Measurements from ENCODE around the gene CABP5. TPM values are rescaled to one million over a fixed set of nuclear protein-coding genes. Genes with fewer than 3 reads are reported as not detected.

Gene CABP5
- total and polyA plus RNA-seq, 2 donors (not counting 1 experiment from before 2014, with no cell fraction given) = not detected

DNA sequence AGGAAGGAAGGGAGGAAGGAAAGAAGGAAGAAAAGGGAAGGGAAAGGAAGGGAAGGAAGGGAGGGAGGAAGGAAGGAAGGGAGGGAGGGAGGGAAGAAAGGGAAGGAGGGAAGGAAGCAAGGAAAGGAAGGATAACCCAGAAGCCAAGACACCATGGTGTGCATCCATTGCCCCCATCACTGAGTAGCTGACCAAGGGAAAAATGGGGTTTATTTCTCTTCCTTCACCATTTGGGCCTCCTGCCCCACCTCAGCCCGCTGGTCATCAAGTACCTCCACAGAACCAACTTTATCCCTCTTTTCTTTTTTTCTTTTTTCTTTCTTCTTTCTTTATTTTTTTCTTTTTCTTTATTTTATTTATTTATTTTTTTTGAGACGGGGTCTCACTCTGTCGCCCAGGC is 20.4 kb downstream of the CABP5 start:
- no peak overlapping the region for H3K4me3 ChIP-seq (replicated peaks in 1 of 4; ENCODE audit: control extremely low read depth in 1 of 4, insufficient read depth in 1 of 4, low read depth in 3 of 4, low read length in 4 of 4)
- H3K27ac ChIP-seq (ENCODE audit: insufficient read depth, low read length) = no peak overlapping the region
- H3K9ac ChIP-seq (ENCODE audit: insufficient read depth, low read length) = no peak overlapping the region
- TF ChIP-seq EZH2 (IDR thresholded peaks at IDR 0.05; ENCODE audit: low read length, missing control alignments) = no peak
- TF ChIP-seq CTCF (conservative IDR thresholded peaks at IDR 0.05 in 1 of 2, IDR thresholded peaks at IDR 0.05 in 1 of 2; ENCODE audit: low read depth in 1 of 2, low read length in 2 of 2) = no peak
- no peaks in the 10 kb centered on the region for H3K79me2 ChIP-seq (ENCODE audit: control insufficient read depth, insufficient read depth, low read length)
- no peaks in the 10 kb centered on the region for H3K9me3 ChIP-seq (ENCODE audit: control insufficient read depth, insufficient read depth, low read depth, low read length)
- no peak overlapping the region for H2AFZ ChIP-seq (ENCODE audit: low read length)
- no peak overlapping the region for H3K4me2 ChIP-seq (ENCODE audit: extremely low read depth, insufficient read depth, low read length)
- H3K4me1 ChIP-seq (ENCODE audit: control insufficient read depth, extremely low read depth, insufficient read depth, low read length) = no peaks in the 10 kb centered on the region
- H4K20me1 ChIP-seq (ENCODE audit: control insufficient read depth, extremely low read depth, insufficient read depth, low read length) = no peaks in the 10 kb centered on the region
- H3K27me3 ChIP-seq (ENCODE audit: control insufficient read depth, insufficient read depth, low read length) = no peaks in the 10 kb centered on the region
- H3K36me3 ChIP-seq (ENCODE audit: control insufficient read depth, insufficient read depth, low read length) = no peaks in the 10 kb centered on the region
- DNase-seq (ENCODE audit: low read depth in 2 of 2) = no peak

GRCh38 chr19:48023011-48023410 is 20.9 kb downstream of the CABP5 start:
- no peaks in the 10 kb centered on the region for H4K20me1 ChIP-seq (ENCODE audit: control insufficient read depth, extremely low read depth, insufficient read depth, low read length)
- no peak overlapping the region for H3K9ac ChIP-seq (ENCODE audit: insufficient read depth, low read length)
- no peaks in the 10 kb centered on the region for H3K36me3 ChIP-seq (ENCODE audit: control insufficient read depth, insufficient read depth, low read length)
- TF ChIP-seq CTCF (conservative IDR thresholded peaks at IDR 0.05 in 1 of 2, IDR thresholded peaks at IDR 0.05 in 1 of 2; ENCODE audit: low read depth in 1 of 2, low read length in 2 of 2) (no peak), EZH2 (IDR thresholded peaks at IDR 0.05; ENCODE audit: low read length, missing control alignments) (no peak)
- no peak overlapping the region for H2AFZ ChIP-seq (ENCODE audit: low read length)
- H3K27ac ChIP-seq (ENCODE audit: insufficient read depth, low read length) = no peak overlapping the region
- no peaks in the 10 kb centered on the region for H3K4me1 ChIP-seq (ENCODE audit: control insufficient read depth, extremely low read depth, insufficient read depth, low read length)
- H3K9me3 ChIP-seq (ENCODE audit: control insufficient read depth, insufficient read depth, low read depth, low read length) = no peaks in the 10 kb centered on the region
- no peak overlapping the region for H3K4me2 ChIP-seq (ENCODE audit: extremely low read depth, insufficient read depth, low read length)
- H3K79me2 ChIP-seq (ENCODE audit: control insufficient read depth, insufficient read depth, low read length) = no peaks in the 10 kb centered on the region
- H3K4me3 ChIP-seq (replicated peaks in 1 of 4; ENCODE audit: control extremely low read depth in 1 of 4, insufficient read depth in 1 of 4, low read depth in 3 of 4, low read length in 4 of 4) = no peak overlapping the region
- no peaks in the 10 kb centered on the region for H3K27me3 ChIP-seq (ENCODE audit: control insufficient read depth, insufficient read depth, low read length)
- DNase-seq (ENCODE audit: low read depth in 2 of 2) = no peak

DNA sequence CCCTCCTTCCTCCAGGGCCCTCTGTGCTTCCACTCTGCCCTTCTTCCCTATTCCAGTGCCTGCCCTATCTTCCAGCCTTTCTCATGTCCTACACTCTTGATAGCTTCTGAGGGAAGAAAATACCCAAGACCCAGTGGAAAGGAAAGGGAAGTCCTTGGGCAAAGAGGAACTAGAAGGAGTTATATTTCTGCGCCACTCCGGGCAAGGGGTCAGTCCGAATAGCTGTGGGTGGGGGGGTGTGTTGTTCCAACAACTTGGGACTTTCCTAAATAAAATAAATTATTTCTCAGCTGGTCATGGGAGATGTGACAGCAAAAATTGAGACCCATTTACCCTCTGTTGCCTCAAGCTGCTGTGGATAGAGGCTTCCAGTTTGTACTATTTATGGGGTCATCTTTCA is 23.2 kb downstream of the CABP5 start:
- no peak overlapping the region for H3K4me2 ChIP-seq (ENCODE audit: extremely low read depth, insufficient read depth, low read length)
- no peak for TF ChIP-seq CTCF (conservative IDR thresholded peaks at IDR 0.05 in 1 of 2, IDR thresholded peaks at IDR 0.05 in 1 of 2; ENCODE audit: low read depth in 1 of 2, low read length in 2 of 2)
- TF ChIP-seq EZH2 (IDR thresholded peaks at IDR 0.05; ENCODE audit: low read length, missing control alignments) = no peak

More for the DNA sequence above, 23.2 kb downstream of the CABP5 start:
- Histone ChIP-seq H3K36me3 (ENCODE audit: control insufficient read depth, insufficient read depth, low read length) (no peaks in the 10 kb centered on the region), H4K20me1 (ENCODE audit: control insufficient read depth, extremely low read depth, insufficient read depth, low read length) (no peaks in the 10 kb centered on the region), H3K79me2 (ENCODE audit: control insufficient read depth, insufficient read depth, low read length) (no peaks in the 10 kb centered on the region), H3K9ac (ENCODE audit: insufficient read depth, low read length) (no peak overlapping the region), H3K9me3 (ENCODE audit: control insufficient read depth, insufficient read depth, low read depth, low read length) (no peaks in the 10 kb centered on the region), H3K27ac (ENCODE audit: insufficient read depth, low read length) (no peak overlapping the region), H3K4me3 (replicated peaks in 1 of 4; ENCODE audit: control extremely low read depth in 1 of 4, insufficient read depth in 1 of 4, low read depth in 3 of 4, low read length in 4 of 4) (no peak overlapping the region), H2AFZ (ENCODE audit: low read length) (no peak overlapping the region), H3K27me3 (ENCODE audit: control insufficient read depth, insufficient read depth, low read length) (no peaks in the 10 kb centered on the region), H3K4me1 (ENCODE audit: control insufficient read depth, extremely low read depth, insufficient read depth, low read length) (no peaks in the 10 kb centered on the region)
- DNase-seq (ENCODE audit: low read depth in 2 of 2) = no peak
